Measurements from ENCODE around the gene RUBCNL.

DNA sequence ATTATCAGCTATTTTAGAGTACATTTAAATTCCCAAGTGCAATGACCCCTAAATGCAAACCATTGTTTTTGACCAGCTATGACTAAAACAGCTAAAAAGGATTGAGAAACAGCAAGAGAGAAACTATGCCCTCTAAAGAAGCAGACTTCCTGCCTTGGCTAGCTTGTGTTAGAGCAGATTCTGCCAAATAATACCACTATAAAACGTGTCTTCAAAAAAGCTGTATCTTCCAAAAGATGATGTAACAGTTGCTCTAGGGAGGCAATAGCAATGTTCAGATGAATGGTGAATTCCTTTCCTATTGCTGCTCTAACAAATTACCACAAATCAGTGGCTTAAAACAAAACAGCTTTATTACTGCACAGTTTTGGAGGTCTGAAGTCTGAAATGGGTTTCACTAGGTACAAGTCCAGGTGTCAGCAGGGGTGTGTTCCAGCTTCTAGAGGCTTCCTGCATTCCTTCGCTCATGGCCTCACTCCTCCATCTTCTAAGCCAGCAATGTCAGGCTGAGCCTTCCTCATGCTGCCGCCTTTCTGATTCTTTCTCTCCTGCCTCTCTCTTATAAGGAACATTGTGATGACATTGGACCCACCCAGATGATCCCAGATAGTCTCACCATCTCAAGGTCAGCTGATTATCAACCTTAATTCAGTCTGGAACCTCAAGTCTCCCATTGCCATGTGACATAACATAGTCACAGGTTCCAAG lies 90.8 kb downstream of the RUBCNL start:
- TF ChIP-seq, protein P1, sequence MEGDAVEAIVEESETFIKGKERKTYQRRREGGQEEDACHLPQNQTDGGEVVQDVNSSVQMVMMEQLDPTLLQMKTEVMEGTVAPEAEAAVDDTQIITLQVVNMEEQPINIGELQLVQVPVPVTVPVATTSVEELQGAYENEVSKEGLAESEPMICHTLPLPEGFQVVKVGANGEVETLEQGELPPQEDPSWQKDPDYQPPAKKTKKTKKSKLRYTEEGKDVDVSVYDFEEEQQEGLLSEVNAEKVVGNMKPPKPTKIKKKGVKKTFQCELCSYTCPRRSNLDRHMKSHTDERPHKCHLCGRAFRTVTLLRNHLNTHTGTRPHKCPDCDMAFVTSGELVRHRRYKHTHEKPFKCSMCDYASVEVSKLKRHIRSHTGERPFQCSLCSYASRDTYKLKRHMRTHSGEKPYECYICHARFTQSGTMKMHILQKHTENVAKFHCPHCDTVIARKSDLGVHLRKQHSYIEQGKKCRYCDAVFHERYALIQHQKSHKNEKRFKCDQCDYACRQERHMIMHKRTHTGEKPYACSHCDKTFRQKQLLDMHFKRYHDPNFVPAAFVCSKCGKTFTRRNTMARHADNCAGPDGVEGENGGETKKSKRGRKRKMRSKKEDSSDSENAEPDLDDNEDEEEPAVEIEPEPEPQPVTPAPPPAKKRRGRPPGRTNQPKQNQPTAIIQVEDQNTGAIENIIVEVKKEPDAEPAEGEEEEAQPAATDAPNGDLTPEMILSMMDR (IDR thresholded peaks at IDR 0.05 in 4 of 5, conservative IDR thresholded peaks at IDR 0.05 in 1 of 5): no peak
- no peak for TF ChIP-seq POLR2A (IDR thresholded peaks at IDR 0.05)

Data from gastrocnemius medialis (tissue), 4 donors.